ENCODE measurements around the gene VSX2.
"Not testable (repeated sequence)": the region's sequence is repeated elsewhere in the genome, so short reads cannot be mapped to it uniquely, and the experiment has no call there.

Gene VSX2

DNA sequence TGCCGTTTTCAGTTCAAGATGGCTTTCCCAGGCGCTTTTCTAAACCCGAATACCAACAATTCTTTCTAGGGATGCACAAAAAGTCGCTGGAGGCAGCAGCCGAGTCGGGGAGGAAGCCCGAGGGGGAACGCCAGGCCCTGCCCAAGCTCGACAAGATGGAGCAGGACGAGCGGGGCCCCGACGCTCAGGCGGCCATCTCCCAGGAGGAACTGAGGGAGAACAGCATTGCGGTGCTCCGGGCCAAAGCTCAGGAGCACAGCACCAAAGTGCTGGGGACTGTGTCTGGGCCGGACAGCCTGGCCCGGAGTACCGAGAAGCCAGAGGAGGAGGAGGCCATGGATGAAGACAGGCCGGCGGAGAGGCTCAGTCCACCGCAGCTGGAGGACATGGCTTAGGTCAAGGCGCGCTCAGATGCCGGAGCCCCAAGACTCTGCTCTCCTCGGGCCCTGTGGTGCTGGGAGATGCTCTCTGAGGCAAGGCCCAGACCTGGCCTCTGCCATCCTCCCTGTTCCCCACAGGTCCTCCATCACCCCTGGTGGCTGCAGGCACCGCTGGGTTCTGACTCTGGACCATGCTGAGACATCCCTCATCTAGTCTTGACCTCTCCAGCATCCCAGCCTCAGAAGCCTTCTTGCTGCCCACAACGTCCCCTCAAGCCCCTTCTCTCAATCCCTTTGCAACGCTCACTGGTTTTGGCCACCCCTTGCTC is 21.4 kb downstream of the VSX2 start:
- no peak for DNase-seq

GRCh38 chr14:74261288-74261687 is 22.0 kb downstream of the VSX2 start:
- DNase-seq: no peak

DNA sequence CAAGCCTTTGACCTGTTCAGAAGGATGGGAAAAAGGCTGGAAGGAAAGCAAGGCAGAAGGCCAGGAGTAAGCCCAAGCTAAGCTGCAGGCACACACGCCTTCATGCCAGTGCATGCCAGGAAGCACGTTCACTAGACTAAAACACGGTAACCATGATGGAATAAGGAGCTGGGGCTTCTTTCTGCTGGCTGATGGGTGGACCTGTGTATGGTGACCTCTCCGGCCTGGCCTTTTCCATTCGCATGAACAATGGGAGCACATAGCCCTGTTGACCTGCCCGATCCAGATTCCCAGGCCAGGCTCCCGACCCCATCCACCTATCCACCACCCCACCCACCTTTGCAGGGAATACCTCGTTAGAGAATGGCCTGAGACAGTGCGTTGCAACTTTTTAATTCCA is 22.8 kb downstream of the VSX2 start:
- DNase-seq: no peak

DNA sequence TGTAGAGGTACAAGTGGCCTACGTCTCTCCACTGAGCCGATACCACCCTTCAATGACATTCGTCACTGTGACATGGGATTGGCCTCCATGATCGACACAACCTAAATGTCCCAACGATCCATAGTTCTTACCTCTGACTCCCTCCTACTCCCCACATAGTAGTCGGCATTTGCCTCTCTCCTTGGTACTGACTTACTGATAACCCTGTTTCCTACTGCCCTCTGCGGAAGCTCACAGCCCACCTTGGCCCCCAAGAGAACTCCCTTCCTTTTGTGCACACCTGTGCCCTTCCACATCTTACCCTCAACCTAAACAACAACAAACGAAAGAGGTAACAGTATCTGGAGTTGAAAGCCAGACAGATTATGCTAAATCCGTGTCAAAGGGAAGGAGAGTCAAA is 23.9 kb downstream of the VSX2 start:
- no peak for DNase-seq

GRCh38 chr14:74263921-74264320 is 24.7 kb downstream of the VSX2 start:
- DNase-seq: no peak

DNA sequence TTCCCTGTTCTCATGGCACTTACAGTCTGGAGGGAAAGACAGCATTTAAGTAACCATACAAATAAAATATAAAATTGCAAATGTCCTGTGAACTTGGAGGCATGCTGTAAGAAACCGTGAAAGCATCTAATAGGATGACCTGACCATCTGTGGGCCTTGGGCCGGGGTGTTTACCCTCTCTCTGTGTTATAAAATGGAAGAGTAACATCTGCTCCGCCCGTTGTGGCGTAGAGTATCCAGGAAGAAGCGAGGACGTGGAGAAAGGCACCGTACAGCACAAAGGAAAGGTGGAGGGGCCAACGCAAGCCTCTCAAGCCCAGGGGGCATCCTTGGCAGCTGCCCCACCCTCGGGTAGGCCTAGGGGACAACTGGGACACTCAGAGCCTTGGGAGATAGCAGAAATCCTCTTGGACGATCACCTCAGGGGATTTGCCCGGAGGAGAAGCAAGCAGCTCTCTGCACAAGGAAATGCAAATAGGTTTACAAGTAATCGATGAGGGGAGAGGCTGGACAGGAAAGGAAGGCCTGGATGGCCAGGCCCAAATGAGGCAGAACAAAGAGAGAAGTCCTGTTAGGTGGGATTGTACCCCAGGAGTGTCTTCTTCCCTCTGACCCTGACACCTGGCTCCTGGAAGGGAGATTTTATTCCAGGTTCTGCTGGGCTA is 26.2 kb downstream of the VSX2 start:
- DNase-seq: no peak

DNA sequence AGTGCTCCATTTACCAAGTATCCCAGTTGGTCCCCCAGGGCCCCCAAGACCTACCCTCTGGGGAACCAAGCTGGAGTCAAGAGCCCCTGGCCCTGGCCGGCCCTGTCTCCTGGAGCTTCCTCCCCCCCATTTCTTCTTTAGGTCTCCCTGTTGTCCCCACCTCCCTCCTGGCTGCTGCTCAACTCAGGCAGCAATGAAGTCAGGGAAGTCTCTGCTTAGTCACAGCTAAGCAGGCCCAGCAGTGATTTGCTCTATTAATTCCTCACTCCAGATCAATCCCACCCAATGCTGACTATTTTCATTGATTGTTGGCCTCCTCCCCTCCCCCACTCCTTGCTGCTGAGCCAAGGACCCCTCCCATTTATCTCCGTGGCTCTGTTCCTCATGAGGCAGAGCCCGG is 28.3 kb downstream of the VSX2 start:
- DNase-seq: no peak

DNA sequence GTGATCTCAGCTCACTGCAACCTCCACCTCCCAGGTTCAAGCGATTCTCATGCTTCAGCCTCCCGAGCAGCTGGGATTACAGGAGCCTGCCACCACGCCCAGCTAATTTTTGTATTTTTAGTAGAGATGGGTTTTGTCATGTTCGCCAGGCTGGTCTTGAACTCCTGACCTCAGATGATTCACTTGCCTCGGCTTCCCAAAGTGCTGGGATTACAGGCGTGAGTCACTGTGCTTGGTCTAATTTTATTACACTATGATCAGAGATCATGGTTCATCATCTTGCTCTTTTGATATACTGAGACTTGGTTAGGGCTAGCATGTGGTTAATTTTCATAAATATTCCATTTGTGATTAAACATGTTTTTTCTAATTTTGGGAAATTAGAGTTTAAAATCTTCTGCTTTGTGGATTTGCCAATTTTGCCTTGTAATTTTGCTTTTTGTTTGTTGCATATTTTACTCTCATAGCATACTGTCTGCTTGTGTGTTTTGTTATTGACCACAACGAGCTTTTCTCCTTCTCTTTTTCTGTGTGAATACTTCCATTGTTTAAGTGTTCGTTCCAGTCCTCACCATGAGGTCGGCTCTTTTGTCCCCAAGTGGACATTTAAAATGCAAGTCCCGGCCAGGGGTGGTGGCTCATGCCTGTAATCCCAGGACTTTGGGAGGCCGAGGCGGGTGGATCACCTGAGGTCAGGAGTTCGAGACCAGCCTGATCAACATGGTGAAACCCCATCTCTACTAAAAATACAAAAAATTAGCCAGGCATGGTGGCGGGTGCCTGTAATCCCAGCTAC is 31.3 kb downstream of the VSX2 start:
- not testable (repeated sequence) for DNase-seq

GRCh38 chr14:74271365-74271764 is 32.1 kb downstream of the VSX2 start:
- DNase-seq: no peak

DNA sequence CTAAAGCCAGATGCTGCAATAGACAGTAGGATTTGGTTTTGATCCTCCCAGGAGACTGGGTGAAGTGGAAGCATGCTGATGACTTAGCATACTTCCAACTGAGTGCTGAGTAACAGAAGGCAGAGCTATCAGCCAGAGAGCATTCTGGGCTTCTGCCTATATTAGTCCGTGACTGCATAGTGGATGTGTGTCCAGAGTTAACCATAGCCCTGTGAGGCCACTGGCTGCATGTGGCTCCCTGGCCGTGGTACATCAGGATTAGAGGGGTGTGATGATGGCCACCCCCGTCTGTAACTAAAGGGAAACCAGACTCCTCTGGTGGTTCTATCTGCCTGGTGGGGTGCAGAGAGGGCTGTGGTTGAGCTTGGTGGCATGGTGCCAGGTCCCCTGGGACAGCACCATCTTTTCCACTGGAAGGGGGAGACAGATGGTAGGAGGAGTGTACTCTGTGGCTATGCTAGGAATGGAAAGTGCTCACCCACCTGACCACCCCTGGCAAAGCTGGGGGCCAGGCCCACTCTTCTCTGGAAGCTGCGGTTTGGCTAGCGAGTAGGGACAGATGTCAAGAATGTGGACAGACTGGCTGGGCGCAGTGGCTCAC is 36.1 kb downstream of the VSX2 start:
- DNase-seq: no peak

DNA sequence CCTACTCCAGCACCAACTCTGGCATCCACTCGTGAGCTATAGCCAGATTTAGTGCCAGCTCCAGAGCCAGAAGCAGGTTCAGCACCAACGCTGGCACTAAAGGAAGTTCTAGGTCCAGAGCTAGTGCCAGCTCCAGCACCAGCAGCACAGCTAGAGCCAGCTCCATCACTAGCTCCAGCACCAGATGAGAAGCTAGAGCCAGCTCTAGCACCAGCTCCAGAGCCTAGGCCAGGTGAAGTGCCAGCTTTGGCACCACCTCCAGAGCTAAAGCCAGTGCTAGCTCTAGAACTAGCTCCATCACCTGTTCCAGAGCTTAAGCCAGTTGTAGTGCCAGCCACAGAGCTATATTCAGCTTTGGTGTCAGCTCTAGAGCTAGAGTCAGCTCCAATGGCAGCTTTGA is 38.8 kb downstream of the VSX2 start:
- no peak for DNase-seq

GRCh38 chr14:74281069-74281468 is 41.8 kb downstream of the VSX2 start:
- no peak for DNase-seq

GRCh38 chr14:74286736-74287135 is 47.5 kb downstream of the VSX2 start:
- no peak for DNase-seq

DNA sequence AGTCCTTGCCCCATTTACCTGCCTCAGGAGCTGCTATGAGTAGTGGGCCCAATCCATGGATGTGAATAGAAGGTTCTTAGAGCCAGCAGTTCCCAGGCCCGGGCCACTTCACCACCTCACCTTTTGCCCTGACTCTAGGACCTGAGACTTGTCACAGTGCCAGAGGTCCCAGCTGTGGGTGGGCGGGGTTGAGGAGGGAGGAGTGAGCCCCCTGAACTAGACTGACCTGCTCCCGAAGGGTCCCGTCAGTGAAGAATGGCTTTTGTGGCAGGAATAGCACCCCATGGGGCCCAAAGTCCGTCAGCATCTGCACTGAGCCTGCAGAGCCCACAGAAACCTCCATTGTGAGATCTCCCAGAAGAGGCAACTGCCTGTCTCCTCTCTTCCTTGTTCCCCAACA is 50.6 kb downstream of the VSX2 start:
- DNase-seq: no peak

DNA sequence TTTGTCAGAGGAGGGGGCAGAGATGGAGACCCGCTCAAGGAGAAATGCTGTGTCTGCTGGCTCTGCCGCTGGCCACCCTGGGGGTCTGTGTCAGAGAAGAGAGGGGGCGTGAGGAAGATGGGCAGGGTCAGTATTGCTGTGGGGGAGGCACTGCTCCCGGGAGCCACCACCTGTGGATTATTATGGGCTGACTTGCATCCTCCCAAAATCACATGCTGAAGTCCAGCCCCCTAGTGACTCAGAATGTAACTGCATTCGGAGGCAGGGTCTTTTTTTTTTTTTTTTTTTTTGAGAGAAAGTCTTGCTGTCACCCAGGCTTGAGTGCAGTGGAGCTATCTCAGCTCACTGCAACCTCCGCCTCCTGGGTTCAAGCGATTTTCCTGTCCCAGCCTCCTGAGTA is 51.2 kb downstream of the VSX2 start:
- DNase-seq: no peak

DNA sequence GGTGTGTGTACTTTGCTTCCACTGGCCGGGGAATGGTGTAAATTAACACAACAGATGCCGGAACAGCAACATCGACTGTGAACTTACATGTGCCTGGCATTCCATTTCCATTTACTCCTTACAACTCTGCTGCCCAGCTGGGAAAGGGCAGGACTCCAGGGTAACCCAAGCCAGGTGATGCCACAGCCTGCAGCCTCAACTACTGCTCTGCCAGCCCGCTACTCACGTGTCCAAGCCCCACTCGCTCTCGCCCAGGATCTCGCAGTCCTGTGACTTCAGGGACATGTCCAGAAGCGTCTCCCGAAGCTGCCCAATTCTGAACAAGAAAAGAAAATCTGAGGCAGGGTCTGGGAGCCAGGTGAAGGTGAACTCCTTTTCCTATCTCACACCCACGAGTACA is 52.8 kb downstream of the VSX2 start:
- DNase-seq: no peak

- DNase-seq: no peak
These were observed 54.4 kb downstream of the VSX2 start for GRCh38 chr14:74293606-74294005.

GRCh38 chr14:74296037-74296467 is 56.8 kb downstream of the VSX2 start:
- no peak for DNase-seq

DNA sequence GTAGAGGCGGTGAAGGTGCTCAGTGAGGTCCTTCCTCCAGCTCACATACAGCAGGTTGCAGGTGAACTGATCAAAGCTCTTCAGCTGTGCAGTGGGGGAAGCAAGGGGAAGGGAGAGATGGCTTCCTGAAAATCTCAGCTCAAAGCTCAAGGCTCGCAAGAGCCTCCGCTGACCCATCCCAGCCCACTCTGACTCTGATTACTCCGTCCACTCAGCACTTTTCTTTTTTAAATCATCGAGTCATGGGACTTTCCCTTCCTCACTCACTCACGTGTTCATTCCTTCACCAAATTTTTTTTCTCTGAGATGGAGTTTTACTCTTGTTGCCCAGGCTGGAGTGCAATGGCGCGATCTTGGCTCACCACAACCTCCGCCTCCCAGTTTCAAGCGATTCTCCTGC is 58.7 kb downstream of the VSX2 start:
- no peak for DNase-seq

DNA sequence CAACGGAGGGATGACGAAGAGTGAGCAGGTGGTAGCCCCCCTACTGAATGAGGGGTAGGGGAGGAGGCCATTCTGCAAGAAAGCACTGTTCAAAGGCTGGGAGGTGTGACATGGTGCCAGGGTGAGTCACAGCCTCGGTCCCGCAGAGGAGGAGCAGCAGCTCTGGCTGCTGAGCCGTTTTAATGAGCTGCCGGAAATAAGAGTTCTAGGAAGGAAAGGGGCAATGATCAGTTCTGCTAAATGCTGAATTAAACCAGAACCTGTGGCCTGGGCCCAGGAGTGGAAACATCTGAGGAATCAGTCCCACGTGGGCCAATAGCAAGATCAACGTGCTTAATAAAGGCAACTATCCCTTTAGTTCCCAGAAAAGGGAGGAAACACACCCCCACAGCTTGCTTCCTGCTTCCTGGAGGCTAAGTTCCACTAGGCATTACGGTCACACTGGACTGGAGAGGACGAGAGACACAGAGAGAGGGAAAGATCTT is 59.9 kb downstream of the VSX2 start:
- DNase-seq: no peak

- no peak for DNase-seq
These were observed 62.4 kb downstream of the VSX2 start for GRCh38 chr14:74301594-74302151.

GRCh38 chr14:74302152-74302628 is 62.9 kb downstream of the VSX2 start:
- no peak for DNase-seq
